ENCODE results near the gene TCN2.
"Not testable (repeated sequence)": the region's sequence is repeated elsewhere in the genome, so short reads cannot be mapped to it uniquely, and the experiment has no call there.

The TCN2 gene

DNA sequence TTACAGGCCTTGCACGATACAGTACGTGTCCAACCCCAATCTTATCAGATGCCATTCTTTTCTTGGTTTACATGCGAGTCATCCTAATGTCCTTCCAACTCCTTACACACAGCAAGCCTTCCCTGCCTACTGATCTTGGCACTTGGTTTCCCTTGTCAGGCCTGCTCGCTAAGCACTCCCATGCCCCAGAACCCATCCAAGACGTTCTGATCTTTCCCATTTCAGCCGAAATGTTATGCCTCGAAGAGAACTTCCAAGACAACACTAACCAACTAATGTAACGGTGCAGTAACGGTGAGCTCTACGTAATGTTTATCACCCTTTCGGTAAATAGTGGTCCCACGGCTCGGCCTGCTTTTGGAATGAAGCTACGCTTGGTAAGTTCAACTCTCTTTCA lies 15.8 kb upstream of the TCN2 start:
- no peak for DNase-seq (ENCODE audit: low read depth)
- TF ChIP-seq, protein P1, sequence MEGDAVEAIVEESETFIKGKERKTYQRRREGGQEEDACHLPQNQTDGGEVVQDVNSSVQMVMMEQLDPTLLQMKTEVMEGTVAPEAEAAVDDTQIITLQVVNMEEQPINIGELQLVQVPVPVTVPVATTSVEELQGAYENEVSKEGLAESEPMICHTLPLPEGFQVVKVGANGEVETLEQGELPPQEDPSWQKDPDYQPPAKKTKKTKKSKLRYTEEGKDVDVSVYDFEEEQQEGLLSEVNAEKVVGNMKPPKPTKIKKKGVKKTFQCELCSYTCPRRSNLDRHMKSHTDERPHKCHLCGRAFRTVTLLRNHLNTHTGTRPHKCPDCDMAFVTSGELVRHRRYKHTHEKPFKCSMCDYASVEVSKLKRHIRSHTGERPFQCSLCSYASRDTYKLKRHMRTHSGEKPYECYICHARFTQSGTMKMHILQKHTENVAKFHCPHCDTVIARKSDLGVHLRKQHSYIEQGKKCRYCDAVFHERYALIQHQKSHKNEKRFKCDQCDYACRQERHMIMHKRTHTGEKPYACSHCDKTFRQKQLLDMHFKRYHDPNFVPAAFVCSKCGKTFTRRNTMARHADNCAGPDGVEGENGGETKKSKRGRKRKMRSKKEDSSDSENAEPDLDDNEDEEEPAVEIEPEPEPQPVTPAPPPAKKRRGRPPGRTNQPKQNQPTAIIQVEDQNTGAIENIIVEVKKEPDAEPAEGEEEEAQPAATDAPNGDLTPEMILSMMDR (IDR thresholded peaks at IDR 0.05; ENCODE audit: control insufficient read depth, insufficient read depth, low read depth, low read length, missing control alignments): no peak
- H3K4me3 ChIP-seq (ENCODE audit: control insufficient read depth, low read depth, low read length): peak overlapping the region; percentile 72

DNA sequence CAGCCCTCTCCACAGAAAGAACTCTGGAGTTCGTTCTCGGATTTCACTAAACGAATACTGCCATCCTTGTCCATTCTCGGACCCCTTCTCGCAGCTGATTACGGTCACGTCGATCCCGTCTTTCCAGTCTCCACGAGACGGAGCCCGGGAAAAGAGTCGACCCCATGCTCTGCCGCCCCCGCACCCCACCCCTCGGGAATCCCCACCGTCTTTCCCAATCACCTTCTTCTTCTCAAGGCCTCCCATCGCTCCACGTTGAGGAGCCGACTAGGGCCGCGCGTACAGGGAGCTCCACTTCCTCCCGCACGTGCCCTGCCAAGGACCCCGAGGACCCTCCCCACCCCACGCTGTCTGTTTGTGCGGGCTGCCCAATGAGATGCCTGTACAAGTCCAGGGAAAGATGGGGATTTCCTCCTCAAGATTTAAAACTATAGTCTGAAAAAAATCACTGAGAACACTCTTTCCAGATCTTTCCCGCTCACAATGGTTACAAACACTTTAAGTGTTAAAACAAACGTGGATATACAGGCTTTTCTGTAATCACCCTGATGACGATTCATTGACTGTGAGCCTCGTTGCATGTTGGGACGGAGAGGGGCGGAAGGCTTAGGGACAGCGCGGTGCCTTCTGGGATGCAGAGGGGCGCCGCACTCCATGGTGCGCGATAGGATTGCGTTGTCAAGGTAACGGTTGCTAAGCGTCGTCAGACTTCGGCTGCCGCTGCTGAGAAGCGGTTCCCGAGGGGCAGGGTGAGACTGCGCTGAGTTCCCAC lies 15.2 kb upstream of the TCN2 start, which contains the start of gene PES1:
Gene PES1, minus strand, starts transcription at position 323 of the 772 bp plus-strand sequence. Its CDS starts 77 bp downstream, at position 246.
- TF ChIP-seq, protein P1 (IDR thresholded peaks at IDR 0.05; ENCODE audit: control insufficient read depth, insufficient read depth, low read depth, low read length, missing control alignments): no peak
- peak within 1 kb of the TSS; percentile 72 for H3K4me3 ChIP-seq (ENCODE audit: control insufficient read depth, low read depth, low read length)
- peak; percentile 95 for DNase-seq (ENCODE audit: low read depth)

DNA sequence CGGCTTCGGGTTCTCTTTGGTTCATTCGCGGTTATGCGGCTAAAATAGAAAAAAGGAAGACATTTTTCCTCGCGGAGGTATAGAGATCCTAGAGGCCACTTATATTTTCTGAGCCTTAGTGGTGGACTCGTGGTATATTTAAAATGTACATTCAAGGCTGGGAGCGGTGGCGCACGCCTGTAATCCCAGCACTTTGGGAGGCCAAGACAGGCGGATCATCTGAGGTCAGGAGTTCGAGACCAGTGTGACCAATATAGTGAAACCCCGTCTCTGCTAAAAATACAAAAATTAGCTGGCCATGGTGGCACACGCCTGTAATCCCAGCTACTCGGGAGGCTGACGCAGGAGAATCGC lies 14.6 kb upstream of the TCN2 start:
- peak overlapping the region; percentile 16 for H3K4me3 ChIP-seq (ENCODE audit: control insufficient read depth, low read depth, low read length)
- DNase-seq (ENCODE audit: low read depth): not testable (repeated sequence)

DNA sequence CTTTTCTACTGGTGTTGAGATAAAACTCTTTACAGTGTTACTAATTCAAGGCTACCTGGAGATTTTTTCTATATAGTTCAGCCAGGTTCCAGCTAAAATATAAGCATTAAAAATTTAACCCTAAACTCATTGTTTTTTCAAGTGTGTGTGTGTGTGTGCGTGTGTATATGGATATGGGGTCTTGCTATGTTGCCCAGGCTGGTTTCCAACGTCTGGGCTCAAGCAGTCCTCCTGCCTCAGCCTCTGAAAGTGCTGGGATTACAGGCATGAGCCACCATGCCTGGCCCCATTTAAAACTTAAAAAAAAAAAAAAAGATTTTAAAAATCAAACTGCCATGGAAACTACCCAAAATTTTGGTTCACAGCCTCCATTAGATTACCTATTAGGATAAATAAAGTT lies 10.8 kb upstream of the TCN2 start:
- H3K4me3 ChIP-seq (ENCODE audit: control insufficient read depth, low read depth, low read length): no peak overlapping the region
- no peak for DNase-seq (ENCODE audit: low read depth)
- TF ChIP-seq, protein P1 (IDR thresholded peaks at IDR 0.05; ENCODE audit: control insufficient read depth, insufficient read depth, low read depth, low read length, missing control alignments): no peak

DNA sequence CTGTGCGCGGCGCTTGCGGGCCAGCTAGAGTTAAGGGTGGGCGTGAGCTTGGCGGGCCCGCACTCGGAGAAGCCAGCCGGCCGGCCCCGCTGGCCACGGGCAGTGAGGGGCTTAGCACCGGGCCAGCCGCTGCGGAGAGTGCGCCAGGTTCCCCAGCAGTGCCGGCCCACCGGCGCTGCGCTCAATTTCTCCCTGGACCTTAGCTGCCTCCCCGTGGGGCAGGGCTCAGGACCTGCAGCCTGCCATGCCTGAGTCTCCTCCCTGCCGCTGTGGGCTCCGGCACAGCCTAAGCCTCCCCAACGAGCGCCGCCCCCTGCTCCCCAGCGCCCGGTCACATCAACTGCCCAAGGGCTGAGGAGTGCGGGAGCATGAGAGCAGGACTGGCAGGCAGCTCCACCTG lies 10.1 kb upstream of the TCN2 start:
- H3K4me3 ChIP-seq (ENCODE audit: control insufficient read depth, low read depth, low read length): no peak overlapping the region
- TF ChIP-seq, protein P1 (IDR thresholded peaks at IDR 0.05; ENCODE audit: control insufficient read depth, insufficient read depth, low read depth, low read length, missing control alignments): no peak
- DNase-seq (ENCODE audit: low read depth): no peak

DNA sequence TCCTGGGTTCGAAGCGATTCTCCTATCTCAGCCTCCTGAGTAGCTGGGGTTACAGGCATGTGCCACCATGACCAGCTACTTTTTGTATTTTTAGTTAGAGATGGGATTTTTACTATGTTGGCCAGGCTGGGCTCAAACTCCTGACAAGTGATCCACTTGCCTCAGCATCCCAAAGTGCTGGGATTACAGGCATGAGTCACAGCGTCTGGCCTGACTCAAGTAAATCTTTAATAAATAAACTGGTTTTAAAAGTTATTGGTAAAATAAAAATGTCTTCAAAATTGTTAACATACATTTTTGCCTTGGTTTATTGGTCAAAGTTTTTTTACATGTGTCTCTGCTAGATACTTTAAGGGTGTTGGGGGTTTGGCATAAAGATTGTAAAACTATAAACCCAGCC lies 8.0 kb upstream of the TCN2 start:
- H3K4me3 ChIP-seq (ENCODE audit: control insufficient read depth, low read depth, low read length): no peak overlapping the region
- TF ChIP-seq, protein P1 (IDR thresholded peaks at IDR 0.05; ENCODE audit: control insufficient read depth, insufficient read depth, low read depth, low read length, missing control alignments): no peak
- DNase-seq (ENCODE audit: low read depth): no peak

DNA sequence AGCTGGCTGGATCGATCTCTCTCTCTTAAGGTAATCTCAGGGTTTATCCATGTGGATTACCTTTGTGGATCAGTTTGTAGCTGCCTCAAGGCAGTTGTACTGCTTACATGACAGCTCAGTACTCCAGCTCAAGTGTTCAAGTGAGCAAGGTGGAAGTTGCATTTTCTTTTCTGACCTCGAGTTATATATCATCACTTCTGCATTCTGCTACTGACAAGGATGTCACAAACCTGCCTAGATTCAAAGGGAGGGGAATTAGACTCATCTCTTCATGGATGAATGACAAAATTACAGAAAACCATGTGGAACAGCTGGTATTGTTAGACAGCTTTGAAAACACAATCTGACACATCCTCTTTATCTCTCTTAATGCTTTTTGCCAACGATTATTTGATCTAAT lies 6.1 kb upstream of the TCN2 start:
- TF ChIP-seq, protein P1 (IDR thresholded peaks at IDR 0.05; ENCODE audit: control insufficient read depth, insufficient read depth, low read depth, low read length, missing control alignments): no peak
- H3K4me3 ChIP-seq (ENCODE audit: control insufficient read depth, low read depth, low read length): no peak overlapping the region
- DNase-seq (ENCODE audit: low read depth): no peak
